SU-DHL-6 (cell line): ENCODE results near the gene LRP2BP.

Experiments used
- EZH2phosphoT487 ChIP-seq: fragments of 200-600 bp; sonication (generic), shearing (Covaris generic); conservative IDR thresholded peaks from 2 replicates; pipeline ENCODE4 v1.6.1; 2018; ENCODE audit warnings: mild to moderate bottlenecking, antibody characterized with exemption, low read length, moderate library complexity, mixed read lengths
- TF ChIP-seq, protein P1 (sequence below): fragments of 200-600 bp; sonication (generic); IDR thresholded peaks from one replicate; pipeline ENCODE4 v1.5.1; 2017; ENCODE audit warnings: antibody characterized with exemption, mild to moderate bottlenecking, low read length, moderate library complexity; ENCODE audit not compliant: insufficient read depth, poor library complexity, severe bottlenecking

DNA sequence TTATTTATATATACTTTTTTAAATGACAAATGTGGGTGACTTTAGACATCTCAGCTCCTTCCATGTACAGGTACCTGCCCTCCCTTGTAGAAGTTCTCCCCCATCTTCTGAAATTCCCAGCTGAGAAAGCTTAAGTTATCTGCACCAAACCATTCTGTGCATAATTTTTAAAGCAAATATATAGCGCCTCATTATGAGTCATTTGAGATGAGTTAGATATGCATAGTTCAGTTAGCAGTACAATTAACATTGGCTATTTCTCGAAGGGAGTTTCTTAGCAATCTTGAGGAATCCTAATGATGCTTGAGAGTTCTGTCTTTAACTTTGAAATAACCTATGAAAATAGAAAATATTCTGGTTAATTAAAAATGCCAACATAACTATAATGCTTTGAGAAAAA is 49.5 kb upstream of the LRP2BP start:
- TF ChIP-seq, protein P1, sequence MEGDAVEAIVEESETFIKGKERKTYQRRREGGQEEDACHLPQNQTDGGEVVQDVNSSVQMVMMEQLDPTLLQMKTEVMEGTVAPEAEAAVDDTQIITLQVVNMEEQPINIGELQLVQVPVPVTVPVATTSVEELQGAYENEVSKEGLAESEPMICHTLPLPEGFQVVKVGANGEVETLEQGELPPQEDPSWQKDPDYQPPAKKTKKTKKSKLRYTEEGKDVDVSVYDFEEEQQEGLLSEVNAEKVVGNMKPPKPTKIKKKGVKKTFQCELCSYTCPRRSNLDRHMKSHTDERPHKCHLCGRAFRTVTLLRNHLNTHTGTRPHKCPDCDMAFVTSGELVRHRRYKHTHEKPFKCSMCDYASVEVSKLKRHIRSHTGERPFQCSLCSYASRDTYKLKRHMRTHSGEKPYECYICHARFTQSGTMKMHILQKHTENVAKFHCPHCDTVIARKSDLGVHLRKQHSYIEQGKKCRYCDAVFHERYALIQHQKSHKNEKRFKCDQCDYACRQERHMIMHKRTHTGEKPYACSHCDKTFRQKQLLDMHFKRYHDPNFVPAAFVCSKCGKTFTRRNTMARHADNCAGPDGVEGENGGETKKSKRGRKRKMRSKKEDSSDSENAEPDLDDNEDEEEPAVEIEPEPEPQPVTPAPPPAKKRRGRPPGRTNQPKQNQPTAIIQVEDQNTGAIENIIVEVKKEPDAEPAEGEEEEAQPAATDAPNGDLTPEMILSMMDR, result no peak
- no peak for TF ChIP-seq EZH2phosphoT487
